SK-N-SH treated with all-trans-retinoic acid at 6 μM for 48 hours (cell line): ENCODE measurements around the gene S100A16.

Experiments used
- ARNTL ChIP-seq: fragments of 450-650 bp; formaldehyde crosslinking; IDR thresholded peaks from 2 replicates; pipeline ENCODE4 v1.5.0; 2020; ENCODE audit warnings: low read depth, mild to moderate bottlenecking, moderate library complexity, borderline replicate concordance
- CSDC2 ChIP-seq: fragments of 250-450 bp; sonication (Bioruptor Pico); IDR thresholded peaks from 2 replicates; pipeline ENCODE4 v1.5.0; 2020; ENCODE audit warnings: mild to moderate bottlenecking, moderate library complexity
- ISL1 ChIP-seq: fragments of 250-450 bp; sonication (Bioruptor Pico); IDR thresholded peaks from 2 replicates; pipeline ENCODE4 v2.1.2; 2022; ENCODE audit warnings: mild to moderate bottlenecking, moderate library complexity
- OSR1 ChIP-seq: fragments of 250-450 bp; sonication (Bioruptor Pico); IDR thresholded peaks from 2 replicates; pipeline ENCODE4 v1.8.0; 2022; ENCODE audit warnings: moderate library complexity, mild to moderate bottlenecking, inconsistent platforms
- PPARA ChIP-seq: fragments of 250-450 bp; sonication (Bioruptor Pico); IDR thresholded peaks from 2 replicates; pipeline ENCODE4 v1.5.0; 2020; ENCODE audit warnings: mild to moderate bottlenecking, borderline replicate concordance
- SNAI2 ChIP-seq: fragments of 250-450 bp; sonication (Bioruptor Pico); IDR thresholded peaks from 2 replicates; pipeline ENCODE4 v1.5.0; 2020; ENCODE audit warnings: mild to moderate bottlenecking, moderate library complexity
- TCF4 ChIP-seq: fragments of 250-450 bp; sonication (Bioruptor Pico); IDR thresholded peaks from 2 replicates; pipeline ENCODE4 v1.8.0; 2021; ENCODE audit warnings: mild to moderate bottlenecking, moderate library complexity, borderline replicate concordance
- ZC3H10 ChIP-seq: fragments of 250-450 bp; sonication (Bioruptor Pico); IDR thresholded peaks from 2 replicates; pipeline ENCODE4 v1.5.1; 2021; ENCODE audit warnings: mild to moderate bottlenecking, moderate library complexity
- ZFP3 ChIP-seq: fragments of 250-450 bp; sonication (Bioruptor Pico); IDR thresholded peaks from 2 replicates; pipeline ENCODE4 v1.5.0; 2020; ENCODE audit warnings: mild to moderate bottlenecking, moderate library complexity
- ZFP30 ChIP-seq: fragments of 450-650 bp; formaldehyde crosslinking; IDR thresholded peaks from 2 replicates; pipeline ENCODE4 v1.5.0; 2022; ENCODE audit warnings: mild to moderate bottlenecking, moderate library complexity

GRCh38 chr1:153599847-153600246 lies 13.1 kb downstream of the S100A16 start:
- TF ChIP-seq OSR1 (CRISPR knock-in tag) (no peak), SNAI2 (CRISPR knock-in tag) (no peak), ZC3H10 (CRISPR knock-in tag) (no peak), ARNTL (CRISPR knock-in tag) (no peak), PPARA (CRISPR knock-in tag) (no peak), ZFP3 (CRISPR knock-in tag) (no peak), CSDC2 (CRISPR knock-in tag) (no peak), TCF4 (no peak), ZFP30 (no peak), ISL1 (CRISPR knock-in tag) (no peak)
